Epithelial cell of proximal tubule (primary cell): ENCODE data around the gene POLG. TPM values are rescaled to one million over a fixed set of nuclear protein-coding genes. Genes with fewer than 3 reads are reported as not detected.

Source experiments
- DNase-seq: peaks from one replicate; pipeline ENCODE4 v3.0.0-alpha.2; 2011; ENCODE audit warnings: low read depth
- H3K4me3 ChIP-seq: 2 replicates; pipeline ENCODE4 v1.5.1; 2011; ENCODE audit warnings: low read depth, mild to moderate bottlenecking, low read length
- total RNA-seq: library from RNA; depleted of rRNA; stranded (reverse); fragments of >200 nt; gene quantifications from 2 replicates; pipeline ENCODE4 v1.2.3, GENCODE V29; 2015
- TF ChIP-seq, protein P1 (sequence below): conservative IDR thresholded peaks from 2 replicates; pipeline ENCODE4 v1.5.1; 2012; ENCODE audit warnings: low read depth, mild to moderate bottlenecking, low read length

Gene POLG
- total RNA-seq, 1 donor from 2014 or later = 84.6 TPM

GRCh38 chr15:89329329-89330084, 5.1 kb downstream of the POLG start:
- TF ChIP-seq, protein P1, sequence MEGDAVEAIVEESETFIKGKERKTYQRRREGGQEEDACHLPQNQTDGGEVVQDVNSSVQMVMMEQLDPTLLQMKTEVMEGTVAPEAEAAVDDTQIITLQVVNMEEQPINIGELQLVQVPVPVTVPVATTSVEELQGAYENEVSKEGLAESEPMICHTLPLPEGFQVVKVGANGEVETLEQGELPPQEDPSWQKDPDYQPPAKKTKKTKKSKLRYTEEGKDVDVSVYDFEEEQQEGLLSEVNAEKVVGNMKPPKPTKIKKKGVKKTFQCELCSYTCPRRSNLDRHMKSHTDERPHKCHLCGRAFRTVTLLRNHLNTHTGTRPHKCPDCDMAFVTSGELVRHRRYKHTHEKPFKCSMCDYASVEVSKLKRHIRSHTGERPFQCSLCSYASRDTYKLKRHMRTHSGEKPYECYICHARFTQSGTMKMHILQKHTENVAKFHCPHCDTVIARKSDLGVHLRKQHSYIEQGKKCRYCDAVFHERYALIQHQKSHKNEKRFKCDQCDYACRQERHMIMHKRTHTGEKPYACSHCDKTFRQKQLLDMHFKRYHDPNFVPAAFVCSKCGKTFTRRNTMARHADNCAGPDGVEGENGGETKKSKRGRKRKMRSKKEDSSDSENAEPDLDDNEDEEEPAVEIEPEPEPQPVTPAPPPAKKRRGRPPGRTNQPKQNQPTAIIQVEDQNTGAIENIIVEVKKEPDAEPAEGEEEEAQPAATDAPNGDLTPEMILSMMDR = no peak
- DNase-seq = no peak
- no peak overlapping the region for H3K4me3 ChIP-seq

DNA sequence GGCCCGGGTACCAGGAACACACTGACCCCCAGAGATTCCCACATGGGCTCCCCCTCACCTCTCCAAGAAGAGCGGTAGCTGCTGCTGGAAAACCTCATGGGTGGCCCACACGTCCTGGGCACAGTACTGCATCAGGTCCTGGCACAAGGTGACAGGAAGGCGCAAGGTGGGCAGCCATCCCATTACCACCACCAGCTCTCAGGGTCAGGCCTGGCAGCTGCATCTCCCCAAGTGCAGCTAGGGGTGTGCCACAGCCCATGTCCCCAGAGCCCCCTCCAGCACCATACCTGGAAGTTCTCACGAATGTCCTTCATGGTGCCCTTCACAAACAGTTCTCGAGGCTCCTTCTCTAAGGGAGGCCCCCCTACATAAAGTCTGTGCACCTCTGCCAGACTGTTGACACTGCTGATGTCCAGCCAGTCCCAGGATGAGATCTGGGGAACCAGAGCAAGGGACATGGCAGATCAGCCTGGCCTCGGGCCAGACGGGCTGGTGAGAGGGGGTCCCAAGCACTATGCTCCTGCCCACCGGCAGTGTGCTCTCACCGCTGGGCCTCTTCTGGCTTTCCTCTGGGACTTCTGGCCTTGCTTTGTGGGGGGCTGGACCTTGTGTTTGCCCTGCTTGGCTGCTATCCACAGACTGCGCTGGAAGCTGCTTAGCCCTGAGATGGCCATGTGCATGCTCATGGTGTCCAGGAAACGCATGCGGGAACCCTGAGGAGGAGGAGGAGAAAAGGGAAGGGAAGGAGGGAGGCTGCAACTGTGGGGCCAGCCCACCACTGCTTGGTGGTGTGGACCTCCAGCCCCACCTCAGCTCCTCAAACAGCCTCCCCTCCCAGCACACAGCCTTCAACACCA, 6.0 kb downstream of the POLG start:
- DNase-seq = no peak
- TF ChIP-seq, protein P1 = no peak

GRCh38 chr15:89327113-89327512, 7.5 kb downstream of the POLG start:
- no peak overlapping the region for H3K4me3 ChIP-seq
- TF ChIP-seq, protein P1 = no peak
- no peak for DNase-seq

More for the DNA sequence above, 6.0 kb downstream of the POLG start:
- no peak overlapping the region for H3K4me3 ChIP-seq

DNA sequence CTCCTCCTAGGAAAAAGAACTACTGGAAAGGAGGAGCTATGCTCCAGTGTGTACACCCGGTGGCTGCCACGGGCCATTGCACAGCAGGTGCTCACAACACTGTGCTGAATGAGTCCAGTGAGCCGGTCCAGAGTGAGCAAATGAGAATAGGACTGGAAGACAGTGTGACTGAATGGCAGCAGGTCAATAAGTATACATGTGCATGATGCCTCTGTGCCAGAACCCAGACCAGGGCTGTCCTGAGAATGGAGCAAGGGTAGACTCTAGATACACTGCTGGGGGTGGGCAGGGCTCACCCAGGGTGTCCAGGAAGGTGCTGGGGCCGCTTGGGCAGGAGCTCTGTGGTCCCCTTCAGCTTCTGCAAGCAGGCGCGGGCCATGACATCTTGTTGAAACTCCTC, 8.3 kb downstream of the POLG start:
- TF ChIP-seq, protein P1 = no peak
- DNase-seq = no peak
- H3K4me3 ChIP-seq = no peak overlapping the region

DNA sequence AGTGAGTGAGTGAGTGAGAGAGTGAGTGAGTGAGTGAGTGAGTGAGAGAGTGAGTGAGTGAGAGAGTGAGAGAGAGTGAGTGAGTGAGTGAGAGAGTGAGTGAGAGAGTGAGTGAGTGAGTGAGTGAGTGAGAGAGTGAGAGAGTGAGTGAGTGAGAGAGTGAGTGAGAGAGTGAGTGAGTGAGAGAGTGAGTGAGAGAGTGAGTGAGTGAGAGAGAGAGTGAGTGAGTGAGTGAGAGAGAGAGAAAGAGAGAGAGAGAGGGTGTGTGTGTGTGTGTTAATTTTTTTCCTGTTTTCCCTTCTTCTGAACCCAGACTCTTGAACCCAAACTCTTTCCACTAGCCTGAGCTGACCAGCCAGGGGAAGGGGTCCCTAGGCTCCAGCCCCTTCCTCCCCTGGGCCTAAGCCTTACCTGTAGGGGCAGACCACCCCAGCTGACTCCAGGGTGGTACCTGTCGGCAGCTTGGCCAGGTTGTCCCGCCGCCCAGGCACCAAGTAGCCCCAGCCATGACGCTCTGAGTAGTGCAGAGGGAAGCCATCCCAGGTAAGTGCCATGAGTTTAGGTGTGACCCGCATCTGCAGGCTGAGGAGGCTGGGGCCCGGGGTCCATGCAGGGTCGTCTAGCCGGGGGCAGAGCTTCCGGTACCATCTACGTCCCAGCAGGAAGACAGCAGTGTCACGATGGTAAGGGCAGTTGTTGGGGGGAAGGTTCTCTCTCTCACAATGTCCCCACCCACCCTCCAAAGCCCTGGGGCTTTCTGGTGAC, 9.4 kb downstream of the POLG start:
- H3K4me3 ChIP-seq = no peak overlapping the region
- no peak for DNase-seq
- TF ChIP-seq, protein P1 = no peak

GRCh38 chr15:89323825-89324224, 10.8 kb downstream of the POLG start:
- TF ChIP-seq, protein P1 = no peak
- no peak overlapping the region for H3K4me3 ChIP-seq
- DNase-seq = no peak
